GM12865 (cell line): ENCODE results near the gene GNB1.

Experiments
- DNase-seq: peaks from one replicate; pipeline ENCODE4 v3.0.0; 2010; ENCODE audit warnings: low read depth
- H3K4me3 ChIP-seq: 2 replicates; pipeline ENCODE4 v1.5.1; 2011; ENCODE audit warnings: mild to moderate bottlenecking, low read depth, low read length, control low read depth
- TF ChIP-seq, protein P1 (sequence below): IDR thresholded peaks from 2 replicates; pipeline ENCODE4 v1.5.1; 2011; ENCODE audit warnings: low read length, control low read depth, low read depth, inconsistent platforms; ENCODE audit not compliant: insufficient read depth; ENCODE audit errors: missing control alignments

The GNB1 gene

DNA sequence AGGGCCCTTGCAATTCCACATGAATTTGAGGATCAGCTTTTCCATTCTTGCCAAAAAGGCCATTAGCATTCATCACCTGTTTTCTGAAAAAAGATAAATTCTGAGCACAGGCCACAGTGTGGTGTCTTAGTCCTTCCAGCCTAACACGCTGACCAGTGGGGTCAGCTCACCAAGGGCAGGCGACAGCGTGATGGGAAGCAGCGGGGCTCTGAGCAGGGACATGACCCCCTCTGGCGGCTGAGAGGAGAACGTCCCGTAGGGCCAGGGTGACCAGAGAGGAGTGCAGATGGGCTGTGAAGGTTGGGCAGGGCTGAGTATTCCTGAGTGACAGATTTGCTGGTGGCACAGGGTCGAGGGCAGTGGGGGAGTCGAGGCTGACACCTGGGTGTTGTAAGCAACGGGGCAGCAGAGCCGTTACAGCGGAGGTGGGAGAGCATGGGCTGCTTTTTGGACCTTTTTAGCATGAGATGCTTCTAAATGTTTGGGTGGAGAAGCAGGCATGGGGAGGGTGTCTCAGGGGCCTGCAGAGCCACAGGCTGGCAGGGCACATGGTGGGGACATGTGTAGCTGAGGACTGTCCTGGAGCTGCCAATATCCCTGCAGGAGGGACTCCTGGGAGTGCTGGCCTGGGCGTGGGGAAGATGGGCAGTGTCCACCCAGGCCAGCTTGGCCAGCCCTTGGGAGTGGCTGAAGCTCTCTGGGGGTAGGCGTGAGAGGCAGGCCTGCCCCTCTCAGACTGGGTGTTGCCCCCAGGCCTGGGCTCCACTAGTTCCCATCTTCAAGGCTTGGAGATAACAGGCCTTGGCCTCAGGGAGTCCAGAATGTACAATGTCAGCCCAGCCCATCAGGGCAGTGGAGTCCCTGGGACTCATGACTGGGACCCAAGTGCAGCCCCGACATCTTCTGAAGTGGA is 15.6 kb upstream of the GNB1 start:
- peak; percentile 81 for DNase-seq
- no peak overlapping the region for H3K4me3 ChIP-seq
- TF ChIP-seq, protein P1, sequence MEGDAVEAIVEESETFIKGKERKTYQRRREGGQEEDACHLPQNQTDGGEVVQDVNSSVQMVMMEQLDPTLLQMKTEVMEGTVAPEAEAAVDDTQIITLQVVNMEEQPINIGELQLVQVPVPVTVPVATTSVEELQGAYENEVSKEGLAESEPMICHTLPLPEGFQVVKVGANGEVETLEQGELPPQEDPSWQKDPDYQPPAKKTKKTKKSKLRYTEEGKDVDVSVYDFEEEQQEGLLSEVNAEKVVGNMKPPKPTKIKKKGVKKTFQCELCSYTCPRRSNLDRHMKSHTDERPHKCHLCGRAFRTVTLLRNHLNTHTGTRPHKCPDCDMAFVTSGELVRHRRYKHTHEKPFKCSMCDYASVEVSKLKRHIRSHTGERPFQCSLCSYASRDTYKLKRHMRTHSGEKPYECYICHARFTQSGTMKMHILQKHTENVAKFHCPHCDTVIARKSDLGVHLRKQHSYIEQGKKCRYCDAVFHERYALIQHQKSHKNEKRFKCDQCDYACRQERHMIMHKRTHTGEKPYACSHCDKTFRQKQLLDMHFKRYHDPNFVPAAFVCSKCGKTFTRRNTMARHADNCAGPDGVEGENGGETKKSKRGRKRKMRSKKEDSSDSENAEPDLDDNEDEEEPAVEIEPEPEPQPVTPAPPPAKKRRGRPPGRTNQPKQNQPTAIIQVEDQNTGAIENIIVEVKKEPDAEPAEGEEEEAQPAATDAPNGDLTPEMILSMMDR, result peak; percentile 97

GRCh38 chr1:1903224-1903623 is 12.3 kb upstream of the GNB1 start:
- DNase-seq, result no peak
- H3K4me3 ChIP-seq, result no peak overlapping the region
- TF ChIP-seq, protein P1, result no peak

GRCh38 chr1:1901641-1902294 is 10.9 kb upstream of the GNB1 start:
- no peak for DNase-seq
- H3K4me3 ChIP-seq, result no peak overlapping the region
- TF ChIP-seq, protein P1, result no peak

GRCh38 chr1:1900883-1901640 is 10.2 kb upstream of the GNB1 start:
- DNase-seq, result no peak
- no peak overlapping the region for H3K4me3 ChIP-seq
- TF ChIP-seq, protein P1, result no peak

GRCh38 chr1:1899967-1900327 is 9.1 kb upstream of the GNB1 start:
- TF ChIP-seq, protein P1, result no peak
- no peak for DNase-seq
- no peak overlapping the region for H3K4me3 ChIP-seq

DNA sequence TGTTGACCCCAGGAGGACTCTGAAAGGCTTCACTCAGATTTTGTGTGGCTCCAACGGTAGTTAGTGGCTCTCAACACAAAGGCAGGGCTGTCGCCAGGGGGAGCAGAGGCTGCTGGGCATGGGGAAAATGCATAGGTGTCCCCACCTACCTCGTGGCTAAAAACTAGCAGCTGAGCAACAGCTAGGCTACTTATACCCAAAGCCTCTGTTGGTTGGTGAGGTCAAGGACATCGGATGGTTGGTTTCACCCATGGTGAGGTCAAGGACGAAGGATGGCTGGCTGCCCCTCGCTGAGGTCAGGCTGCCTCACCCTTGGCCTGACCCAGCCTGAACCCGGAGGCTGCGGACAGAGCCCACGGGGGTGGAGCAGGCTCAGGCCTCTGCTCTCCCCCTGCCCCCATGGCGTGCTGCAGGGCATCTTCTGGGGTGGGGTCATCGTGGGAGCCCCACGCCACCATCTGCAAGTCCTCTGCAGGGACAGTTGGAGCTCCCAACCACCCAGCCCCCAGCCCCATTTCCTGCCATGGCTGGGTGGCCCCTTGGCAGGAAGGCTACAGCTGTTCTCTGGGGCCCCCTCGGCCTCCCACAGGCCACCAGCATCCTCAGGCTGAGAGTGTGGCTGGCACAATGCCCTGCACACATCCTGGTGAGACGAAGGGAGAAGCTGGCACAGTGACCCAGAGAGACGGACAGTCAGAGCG is 8.5 kb upstream of the GNB1 start:
- no peak overlapping the region for H3K4me3 ChIP-seq
- peak; percentile 47 for DNase-seq
- TF ChIP-seq, protein P1, result peak; percentile 23
